CD8-positive, alpha-beta memory T cell (primary cell): ENCODE data around the gene FAM168A. TPM values are rescaled to one million over a fixed set of nuclear protein-coding genes. Genes with fewer than 3 reads are reported as not detected.

Experiments used
- CTCF ChIA-PET: fragments of 350-600 bp; sonication (Branson Sonifier 250); formaldehyde crosslinking; loops from one replicate; lab custom pipeline; 2021; ENCODE audit warnings: antibody characterized with exemption; lab: Charles Lee
- POLR2A ChIA-PET: fragments of 350-600 bp; sonication (Branson Sonifier 250); formaldehyde crosslinking; loops from one replicate; lab custom pipeline; 2021; ENCODE audit warnings: antibody characterized with exemption; lab: Charles Lee
- DNase-seq, 5 donors: peaks; one replicate each; pipeline versions ENCODE4 v3.0.0 to v3.0.0-alpha.2; 2020 to 2022; ENCODE audit warnings: mixed read lengths in 1 of 5
- H3K27ac ChIP-seq: one replicate; pipeline ENCODE4 v1.7.0; 2013; ENCODE audit warnings: low read depth, mild to moderate bottlenecking, low read length, moderate library complexity
- H3K27me3 ChIP-seq: 2 replicates; pipeline ENCODE4 v1.7.0; 2013; ENCODE audit warnings: low read length, mild to moderate bottlenecking; ENCODE audit not compliant: insufficient read depth, poor library complexity, severe bottlenecking
- H3K36me3 ChIP-seq: 2 replicates; pipeline ENCODE4 v1.7.0; 2013; ENCODE audit warnings: mild to moderate bottlenecking, low read length, moderate library complexity; ENCODE audit not compliant: insufficient read depth
- H3K4me1 ChIP-seq: 2 replicates; pipeline ENCODE4 v1.7.0; 2013; ENCODE audit warnings: mild to moderate bottlenecking, low read length, moderate library complexity; ENCODE audit not compliant: insufficient read depth
- H3K4me3 ChIP-seq: 2 replicates; pipeline ENCODE4 v1.7.0; 2013; ENCODE audit warnings: mild to moderate bottlenecking, low read length
- H3K9me3 ChIP-seq: 2 replicates; pipeline ENCODE4 v1.7.0; 2013; ENCODE audit warnings: mild to moderate bottlenecking, low read length
- H3K27ac Mint-ChIP-seq, 8 donors: one replicate each; pipeline ENCODE4 v1.8.0; 2020 to 2021; ENCODE audit warnings: mixed read lengths in 8 of 8, mild to moderate bottlenecking in 6 of 8, inconsistent platforms in 3 of 8, moderate library complexity in 3 of 8
- H3K27me3 Mint-ChIP-seq, 2 donors: one replicate each; pipeline ENCODE4 v1.8.0; 2020 to 2021; ENCODE audit warnings: mixed read lengths in 2 of 2, mild to moderate bottlenecking in 1 of 2, moderate library complexity in 1 of 2
- H3K36me3 Mint-ChIP-seq, 3 donors: one replicate each; pipeline ENCODE4 v1.8.0; 2020 to 2021; ENCODE audit warnings: mixed read lengths in 3 of 3, inconsistent platforms in 1 of 3, mild to moderate bottlenecking in 1 of 3
- H3K4me1 Mint-ChIP-seq, 3 donors: one replicate each; pipeline ENCODE4 v1.8.0; 2020 to 2021; ENCODE audit warnings: mixed read lengths in 3 of 3, inconsistent platforms in 1 of 3, mild to moderate bottlenecking in 1 of 3
- H3K4me3 Mint-ChIP-seq, 7 donors: one replicate each; pipeline ENCODE4 v1.8.0; 2020 to 2021; ENCODE audit warnings: mixed read lengths in 7 of 7, mild to moderate bottlenecking in 6 of 7, moderate library complexity in 4 of 7, inconsistent platforms in 2 of 7
- H3K9me3 Mint-ChIP-seq, 5 donors: one replicate each; pipeline ENCODE4 v1.8.0; 2020 to 2022; ENCODE audit warnings: mixed read lengths in 5 of 5, mild to moderate bottlenecking in 3 of 5, moderate library complexity in 2 of 5, inconsistent platforms in 1 of 5
- polyA plus RNA-seq: library from polyadenylated mRNA; unstranded; fragments of 300-500 nt; fragmentation: Illumina TruSeq; gene quantifications from one replicate; pipeline ENCODE4 v1.2.3, GENCODE V29; 2021
- total RNA-seq, 2 experiments: library from RNA; stranded (reverse); gene quantifications; one replicate each; pipeline ENCODE4 v1.2.3, GENCODE V29; 2021

Gene FAM168A
- total and polyA plus RNA-seq, 3 experiments from 2014 or later: 2.5 to 13.1 (median 11.7) TPM

DNA sequence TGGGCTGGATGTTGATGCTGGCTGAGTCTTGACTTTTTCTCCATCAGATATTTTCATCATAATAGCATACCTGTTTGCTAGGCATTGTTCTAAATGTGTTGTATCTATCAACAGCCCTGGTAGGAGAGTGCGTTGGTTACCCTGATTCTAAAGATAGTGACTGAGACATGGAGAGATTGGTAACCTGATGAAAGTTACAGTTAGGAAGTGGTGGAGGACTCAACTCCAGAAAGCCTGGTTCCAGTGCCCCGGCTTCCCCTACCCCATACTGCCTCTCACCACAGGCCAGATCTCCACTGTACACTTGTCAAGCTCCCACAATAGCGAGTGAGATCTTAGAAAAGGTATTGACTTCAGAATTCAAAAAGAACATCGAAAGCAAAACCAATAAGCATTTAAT is 244.5 kb downstream of the FAM168A start:
- Mint-ChIP-seq H3K4me3 (no peak overlapping the region), H3K27ac (no peak overlapping the region), H3K27me3 (peaks cover 0 to 3% of the 10 kb centered on the region in 2 donors), H3K9me3 (no peaks in the 10 kb centered on the region), H3K36me3 (no peaks in the 10 kb centered on the region), H3K4me1 (peaks cover 4 to 6% (median 4%) of the 10 kb centered on the region in 3 donors)
- Histone ChIP-seq H3K4me1 (no peaks in the 10 kb centered on the region), H3K9me3 (no peaks in the 10 kb centered on the region), H3K36me3 (no peaks in the 10 kb centered on the region), H3K4me3 (no peak overlapping the region), H3K27me3 (no peaks in the 10 kb centered on the region), H3K27ac (no peak overlapping the region)
- POLR2A ChIA-PET: no interaction called here
- DNase-seq: no peak
- CTCF ChIA-PET: interaction anchor here (1.2 to 8.9 kb wide), 3 partner anchors 12 to 43 kb away, joined by 3 to 190 read pairs (median 119); no protein-coding TSS in a partner anchor

DNA sequence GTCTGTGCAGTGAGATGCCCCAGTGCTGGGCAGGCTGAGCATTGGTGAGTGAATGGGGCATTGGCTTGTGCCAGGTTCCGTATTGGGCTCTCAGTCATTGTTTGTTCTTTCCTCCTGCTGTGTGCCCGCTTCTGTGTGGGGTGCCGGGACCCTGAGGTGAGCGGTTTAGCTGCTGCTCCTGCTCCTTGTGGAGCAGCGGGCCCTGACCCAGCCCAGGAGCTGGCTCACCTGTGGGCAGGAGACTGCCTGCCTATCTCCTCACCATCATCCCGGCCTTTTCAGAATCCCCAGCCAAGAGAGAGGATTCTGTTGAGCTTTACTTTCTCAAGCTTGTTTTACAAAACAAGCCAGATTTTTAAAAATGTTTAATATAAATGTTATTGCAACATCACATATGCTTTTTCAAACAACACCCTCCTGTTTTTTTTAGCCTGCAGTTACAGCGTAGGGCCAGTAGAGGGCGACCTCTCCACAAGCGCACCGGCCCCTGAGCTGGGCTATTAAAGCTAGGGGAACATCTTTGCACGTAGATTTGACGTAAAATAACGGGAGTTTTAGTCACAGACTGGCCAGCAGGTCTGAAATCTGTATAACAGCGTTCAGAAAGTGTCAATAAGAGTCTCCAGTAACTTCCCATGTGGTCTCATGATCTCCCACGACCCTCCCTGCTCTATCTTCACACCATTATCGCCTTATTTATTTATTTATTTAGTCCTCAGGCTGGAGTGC is 246.8 kb downstream of the FAM168A start:
- no peaks in the 10 kb centered on the region for H3K9me3 ChIP-seq
- H3K27ac Mint-ChIP-seq: peak overlapping the region in 5 of 8 donors; percentile 43 to 83 (median 50)
- no peaks in the 10 kb centered on the region for H3K27me3 ChIP-seq
- H3K4me1 ChIP-seq: no peaks in the 10 kb centered on the region
- no peaks in the 10 kb centered on the region for H3K36me3 ChIP-seq
- POLR2A ChIA-PET: interaction anchor here (0.6 to 1.4 kb wide), 3 partner anchors 43 to 820 kb away, joined by 3 to 5 read pairs (median 3); no protein-coding TSS in a partner anchor
- no peaks in the 10 kb centered on the region for H3K36me3 Mint-ChIP-seq
- H3K4me3 Mint-ChIP-seq: no peak overlapping the region
- H3K4me1 Mint-ChIP-seq: peaks cover 4 to 6% (median 4%) of the 10 kb centered on the region in 3 donors
- H3K4me3 ChIP-seq: no peak overlapping the region
- peaks cover 3 to 10% of the 10 kb centered on the region in 2 donors for H3K27me3 Mint-ChIP-seq
- DNase-seq: peak; percentile 25 to 74 (median 68)
- CTCF ChIA-PET: interaction anchor here (0.8 to 8.9 kb wide), 36 partner anchors 9 to 393 kb away, joined by 3 to 190 read pairs (median 5); partner anchors contain the start of genes ARHGEF17 and RELT
- no peak overlapping the region for H3K27ac ChIP-seq
- H3K9me3 Mint-ChIP-seq: no peaks in the 10 kb centered on the region

Other genes with a start within 250 kb of the FAM168A start
- gene RELT, start 221.7 kb downstream of the FAM168A start, total RNA-seq: 10 to 100 TPM; 23.4 TPM
- 7.5 TPM for gene RELT, start 221.7 kb downstream of the FAM168A start, polyA plus RNA-seq
- 10 to 100 TPM in 1 of 2 experiments, 1 to 10 TPM in 1; 9.1 to 10.3 TPM for gene PLEKHB1, start 48.5 kb upstream of the FAM168A start, total RNA-seq
- 70.1 TPM for gene PLEKHB1, start 48.5 kb upstream of the FAM168A start, polyA plus RNA-seq
- gene RAB6A, start 163.0 kb upstream of the FAM168A start, total RNA-seq: 10 to 100 TPM; 66.9 to 69.9 TPM
- gene RAB6A, start 163.0 kb upstream of the FAM168A start, polyA plus RNA-seq: 125 TPM
- 10 to 100 TPM; 63.1 to 66.7 TPM for gene MRPL48, start 189.8 kb upstream of the FAM168A start, total RNA-seq
- gene MRPL48, start 189.8 kb upstream of the FAM168A start, polyA plus RNA-seq: 56.8 TPM